OCI-LY3 (cell line): Measurements from ENCODE around the gene TSC22D3.

Experiments used
- H2AFZ ChIP-seq: fragments of 200-600, 300-600 bp; shearing (Covaris generic); 2 replicates; pipeline ENCODE4 v1.6.0; 2014; ENCODE audit warnings: antibody characterized with exemption, low read depth, low read length
- H3K27ac ChIP-seq: fragments of 200-600, 300-600 bp; sonication (generic); 2 replicates; pipeline ENCODE4 v1.5.1; 2014; ENCODE audit warnings: mild to moderate bottlenecking, low read length, moderate library complexity, mixed read lengths
- H3K27me3 ChIP-seq: fragments of 200-600, 300-600 bp; sonication (generic); 2 replicates; pipeline ENCODE4 v1.6.1; 2014; ENCODE audit warnings: low read depth, low read length, mixed read lengths
- H3K36me3 ChIP-seq: fragments of 200-600, 300-600 bp; sonication (generic); replicated peaks from 2 replicates; pipeline ENCODE3; 2014; ENCODE audit warnings: low read depth, low read length, mixed read lengths
- H3K4me1 ChIP-seq: fragments of 300-600, 200-600 bp; sonication (generic); 2 replicates; pipeline ENCODE4 v1.6.1; 2014; ENCODE audit warnings: low read length, mixed read lengths
- H3K4me2 ChIP-seq: fragments of 200-600, 300-600 bp; sonication (generic); 2 replicates; pipeline ENCODE4 v1.6.1; 2014; ENCODE audit warnings: low read length, mixed read lengths
- H3K4me3 ChIP-seq: fragments of 300-600, 200-600 bp; sonication (generic); 2 replicates; pipeline ENCODE4 v1.5.1; 2014; ENCODE audit warnings: antibody characterized with exemption, mild to moderate bottlenecking, low read length, moderate library complexity
- H3K79me2 ChIP-seq: fragments of 300-600, 200-600 bp; shearing (Covaris generic); 2 replicates; pipeline ENCODE4 v1.6.1; 2014; ENCODE audit warnings: mild to moderate bottlenecking, low read length, mixed read lengths
- H3K9ac ChIP-seq: fragments of 300-600, 200-600 bp; shearing (Covaris generic); 2 replicates; pipeline ENCODE4 v1.6.0; 2014; ENCODE audit warnings: mild to moderate bottlenecking, low read length, moderate library complexity
- H3K9me3 ChIP-seq: fragments of 200-600, 300-600 bp; shearing (Covaris generic); 2 replicates; pipeline ENCODE4 v1.6.1; 2014; ENCODE audit warnings: low read length, mixed read lengths; ENCODE audit not compliant: insufficient read depth
- H4K20me1 ChIP-seq: fragments of 200-600, 300-600 bp; sonication (generic); 2 replicates; pipeline ENCODE4 v1.6.1; 2016; ENCODE audit warnings: low read length, mixed read lengths; ENCODE audit not compliant: insufficient read depth
- CTCF ChIP-seq: fragments of 200-600, 300-600 bp; sonication (generic); IDR thresholded peaks from 2 replicates; pipeline ENCODE4 v1.5.1; 2014; ENCODE audit warnings: antibody characterized with exemption, low read length, low read depth
- EZH2phosphoT487 ChIP-seq: fragments of 200-600 bp; shearing (Covaris generic); IDR thresholded peaks from 2 replicates; pipeline ENCODE4 v1.6.1; 2018; ENCODE audit warnings: antibody characterized with exemption, mixed run types, low read depth

The TSC22D3 gene

GRCh38 chrX:107712231-107713202, 63.1 kb downstream of the TSC22D3 start:
- H3K36me3 ChIP-seq = no peaks in the 10 kb centered on the region
- H3K27ac ChIP-seq = no peak overlapping the region
- H3K27me3 ChIP-seq = no peaks in the 10 kb centered on the region
- H3K79me2 ChIP-seq = no peaks in the 10 kb centered on the region
- no peaks in the 10 kb centered on the region for H4K20me1 ChIP-seq
- H3K4me2 ChIP-seq = no peak overlapping the region
- H3K9me3 ChIP-seq = no peaks in the 10 kb centered on the region
- no peak overlapping the region for H3K9ac ChIP-seq
- TF ChIP-seq EZH2phosphoT487 = no peak
- no peak for TF ChIP-seq CTCF
- H2AFZ ChIP-seq = no peak overlapping the region
- H3K4me3 ChIP-seq = no peak overlapping the region
- H3K4me1 ChIP-seq = peaks cover 20% of the 10 kb centered on the region

GRCh38 chrX:107711521-107712181, 63.9 kb downstream of the TSC22D3 start:
- Histone ChIP-seq H3K4me1 (peaks cover 15% of the 10 kb centered on the region), H3K4me2 (peak overlapping the region; percentile 60; the same call in 1 of the 2 replicates), H3K4me3 (no peak overlapping the region), H3K27me3 (no peaks in the 10 kb centered on the region), H3K36me3 (no peaks in the 10 kb centered on the region), H3K27ac (no peak overlapping the region), H3K9ac (no peak overlapping the region), H3K79me2 (no peaks in the 10 kb centered on the region), H3K9me3 (no peaks in the 10 kb centered on the region), H2AFZ (no peak overlapping the region), H4K20me1 (no peaks in the 10 kb centered on the region)
- no peak for TF ChIP-seq CTCF
- no peak for TF ChIP-seq EZH2phosphoT487

GRCh38 chrX:107710617-107711391, 64.8 kb downstream of the TSC22D3 start:
- H3K27me3 ChIP-seq = no peaks in the 10 kb centered on the region
- H2AFZ ChIP-seq = peak overlapping the region; percentile 76
- H3K9me3 ChIP-seq = no peaks in the 10 kb centered on the region
- H3K79me2 ChIP-seq = no peaks in the 10 kb centered on the region
- H3K4me2 ChIP-seq = peak overlapping the region; percentile 60
- H3K36me3 ChIP-seq = no peaks in the 10 kb centered on the region
- no peak for TF ChIP-seq CTCF
- TF ChIP-seq EZH2phosphoT487 = no peak
- H4K20me1 ChIP-seq = no peaks in the 10 kb centered on the region
- no peak overlapping the region for H3K27ac ChIP-seq
- H3K4me3 ChIP-seq = peak overlapping the region; percentile 30
- H3K9ac ChIP-seq = no peak overlapping the region
- H3K4me1 ChIP-seq = peaks cover 13% of the 10 kb centered on the region
